Measurements from ENCODE around the gene SNAPIN.

The SNAPIN gene

DNA sequence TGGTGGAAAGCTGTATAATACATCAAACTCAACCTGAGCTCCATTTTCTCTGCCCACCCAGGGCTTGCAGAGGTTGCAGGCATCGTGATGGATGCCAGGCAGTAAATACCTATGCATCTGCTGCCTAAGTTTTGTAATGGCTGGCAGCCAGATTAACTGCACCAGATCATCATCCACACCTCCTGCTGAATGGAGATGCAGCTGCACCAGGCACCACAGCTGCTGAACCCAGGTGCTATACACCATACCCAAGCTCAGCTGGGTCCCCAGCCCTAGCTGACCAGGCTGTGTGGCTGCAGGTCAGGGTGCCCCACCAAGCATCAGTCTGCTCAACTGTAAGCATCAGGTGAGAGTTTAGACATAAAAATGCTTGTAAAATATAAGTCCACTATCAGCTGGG, 6.7 kb upstream of the SNAPIN start:
- TF ChIP-seq HDGF (IDR thresholded peaks at IDR 0.05; ENCODE audit: borderline replicate concordance), result no peak
- no peak for DNase-seq (ENCODE audit: extremely low spot score)
- ChIA-PET CTCF (interaction anchor here (1.2 kb wide), 1 partner anchor 15 kb away, joined by 5 read pairs; no protein-coding TSS in a partner anchor), POLR2A (interaction anchor here (1.1 to 2.9 kb wide), 4 partner anchors 8 to 326 kb away, joined by 3 to 21 read pairs (median 4); partner anchors contain the start of genes CHTOP, JTB and S100A13)

DNA sequence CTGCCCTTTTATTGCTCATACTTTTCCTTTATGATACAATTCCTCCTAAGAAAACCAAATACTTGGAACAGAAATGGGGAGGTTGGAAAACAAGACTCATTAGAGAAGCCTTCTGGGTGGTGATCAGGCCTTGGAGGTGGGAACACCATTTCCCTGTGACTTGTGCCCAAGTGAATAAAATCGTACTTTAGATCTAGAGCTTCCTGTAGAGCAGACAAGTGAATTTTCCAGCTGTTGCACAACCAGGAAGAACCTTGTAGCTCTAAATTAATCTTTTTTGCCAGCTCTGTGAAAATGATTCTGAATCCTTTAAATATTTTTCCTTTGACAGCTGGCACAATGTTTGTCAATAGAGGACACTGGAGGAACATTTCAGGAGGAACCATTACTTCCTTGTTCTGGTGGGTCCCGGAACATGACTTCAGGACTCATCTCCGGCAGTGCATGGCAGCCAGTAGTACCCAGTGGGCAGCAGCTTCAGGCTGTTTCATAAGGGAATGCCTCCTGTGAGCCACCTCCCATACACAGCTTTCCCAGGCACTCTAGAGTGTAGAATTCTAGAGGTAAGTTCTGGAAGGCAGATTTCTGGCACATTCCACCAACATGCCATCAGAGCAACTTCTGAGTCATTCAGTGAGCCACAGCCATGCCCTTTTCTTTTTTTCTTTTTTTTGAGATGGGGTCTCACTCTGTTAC, 5.5 kb upstream of the SNAPIN start:
- no peak for TF ChIP-seq TARDBP (IDR thresholded peaks at IDR 0.05)
- no peak for TF ChIP-seq FOXA1 (IDR thresholded peaks at IDR 0.05)
- no peak for TF ChIP-seq FOXM1 (IDR thresholded peaks at IDR 0.05; ENCODE audit: borderline replicate concordance)
- TF ChIP-seq NFRKB (IDR thresholded peaks at IDR 0.05), result no peak
- CTCF ChIA-PET, result interaction anchor here (0.8 kb wide), 1 partner anchor 110 kb away, joined by 3 read pairs; no protein-coding TSS in a partner anchor
- no peak for DNase-seq (ENCODE audit: extremely low spot score)
- POLR2A ChIA-PET, result interaction anchor here (0.7 to 2.9 kb wide), 6 partner anchors 9 to 310 kb away, joined by 3 to 21 read pairs (median 3); partner anchors contain the start of genes CHTOP, INTS3, S100A1 and SLC39A1

DNA sequence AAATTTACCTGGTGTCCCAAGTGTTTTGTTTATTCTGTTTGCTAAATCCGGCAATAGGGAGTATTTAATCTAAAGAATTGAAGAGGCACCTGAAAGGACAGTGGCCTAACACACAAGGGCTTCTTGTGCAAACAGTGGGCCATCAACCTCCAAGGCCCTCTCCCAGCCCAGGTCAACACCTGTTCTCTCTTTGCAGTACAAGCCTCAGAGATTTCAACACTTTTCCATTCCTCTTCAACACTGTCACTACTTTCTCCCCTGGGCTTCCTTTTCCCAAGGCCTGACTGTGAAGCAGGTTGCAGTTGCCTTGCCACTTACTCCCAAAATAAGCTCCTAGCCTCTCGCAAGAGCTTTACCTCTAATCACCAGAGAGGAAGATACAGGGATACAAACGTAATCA, 3.2 kb upstream of the SNAPIN start:
- ChIA-PET POLR2A (interaction anchor here (1.3 to 2.4 kb wide), 2 partner anchors 9 to 21 kb away, joined by 5 to 13 read pairs; partner anchors contain the start of gene CHTOP), CTCF (no interaction called here)
- TF ChIP-seq ARNT (IDR thresholded peaks at IDR 0.05) (no peak), FOXM1 (IDR thresholded peaks at IDR 0.05; ENCODE audit: borderline replicate concordance) (no peak), SP1 (IDR thresholded peaks at IDR 0.05) (no peak), FOXA1 (IDR thresholded peaks at IDR 0.05) (no peak), ZNF384 (IDR thresholded peaks at IDR 0.05) (no peak), CTBP1 (IDR thresholded peaks at IDR 0.05; ENCODE audit: borderline replicate concordance) (no peak), TARDBP (IDR thresholded peaks at IDR 0.05) (no peak)
- no peak for DNase-seq (ENCODE audit: extremely low spot score)

DNA sequence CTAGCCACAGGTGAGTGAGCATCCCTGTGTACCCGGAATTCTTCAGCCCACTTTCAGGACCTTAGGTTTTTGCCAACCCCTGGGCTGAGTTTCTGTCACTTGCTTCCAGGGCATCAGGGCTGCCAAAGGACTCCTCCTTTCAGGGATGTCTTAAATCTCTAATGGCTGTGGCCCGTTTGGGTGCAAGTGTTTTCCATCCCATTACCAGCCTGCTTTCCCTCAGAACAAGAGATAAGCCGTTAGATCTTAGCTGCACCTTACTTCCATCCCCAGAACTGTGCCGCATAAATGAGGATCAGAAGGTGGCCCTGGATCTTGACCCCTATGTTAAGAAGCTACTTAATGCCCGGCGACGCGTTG, 652 bp downstream of the SNAPIN start:
- ChIA-PET POLR2A (interaction anchor here (0.7 to 4.1 kb wide), 8 partner anchors 9 to 331 kb away, joined by 3 to 41 read pairs (median 4); partner anchors contain the start of genes CHTOP, ILF2 and S100A13), CTCF (interaction anchor here (1.3 kb wide), 1 partner anchor 149 kb away, joined by 5 read pairs; no protein-coding TSS in a partner anchor)
- DNase-seq (ENCODE audit: extremely low spot score), result no peak

GRCh38 chr1:153659656-153660055, 1.2 kb downstream of the SNAPIN start:
- TF ChIP-seq L3MBTL2 (conservative IDR thresholded peaks at IDR 0.05), result no peak
- no peak for TF ChIP-seq SP1 (IDR thresholded peaks at IDR 0.05)
- no peak for TF ChIP-seq BHLHE40 (IDR thresholded peaks at IDR 0.05; ENCODE audit: borderline replicate concordance)
- TF ChIP-seq CTBP1 (IDR thresholded peaks at IDR 0.05; ENCODE audit: borderline replicate concordance), result no peak
- TF ChIP-seq, protein P1, sequence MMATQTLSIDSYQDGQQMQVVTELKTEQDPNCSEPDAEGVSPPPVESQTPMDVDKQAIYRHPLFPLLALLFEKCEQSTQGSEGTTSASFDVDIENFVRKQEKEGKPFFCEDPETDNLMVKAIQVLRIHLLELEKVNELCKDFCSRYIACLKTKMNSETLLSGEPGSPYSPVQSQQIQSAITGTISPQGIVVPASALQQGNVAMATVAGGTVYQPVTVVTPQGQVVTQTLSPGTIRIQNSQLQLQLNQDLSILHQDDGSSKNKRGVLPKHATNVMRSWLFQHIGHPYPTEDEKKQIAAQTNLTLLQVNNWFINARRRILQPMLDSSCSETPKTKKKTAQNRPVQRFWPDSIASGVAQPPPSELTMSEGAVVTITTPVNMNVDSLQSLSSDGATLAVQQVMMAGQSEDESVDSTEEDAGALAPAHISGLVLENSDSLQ (IDR thresholded peaks at IDR 0.05), result no peak
- no peak for TF ChIP-seq HDGF (IDR thresholded peaks at IDR 0.05; ENCODE audit: borderline replicate concordance)
- ChIA-PET CTCF (interaction anchor here (1.3 kb wide), 1 partner anchor 149 kb away, joined by 5 read pairs; no protein-coding TSS in a partner anchor), POLR2A (interaction anchor here (0.7 to 4.1 kb wide), 8 partner anchors 8 to 331 kb away, joined by 3 to 41 read pairs (median 4); partner anchors contain the start of genes CHTOP, ILF2 and S100A13)
- DNase-seq (ENCODE audit: extremely low spot score), result no peak

More for the DNA sequence above, 652 bp downstream of the SNAPIN start:
- TF ChIP-seq FOXK2 (IDR thresholded peaks at IDR 0.05) (no peak), HDGF (IDR thresholded peaks at IDR 0.05; ENCODE audit: borderline replicate concordance) (no peak), TARDBP (IDR thresholded peaks at IDR 0.05) (no peak), CTBP1 (IDR thresholded peaks at IDR 0.05; ENCODE audit: borderline replicate concordance) (no peak), ARNT (IDR thresholded peaks at IDR 0.05) (no peak), NFRKB (IDR thresholded peaks at IDR 0.05) (no peak), FOXM1 (IDR thresholded peaks at IDR 0.05; ENCODE audit: borderline replicate concordance) (no peak), ZNF384 (IDR thresholded peaks at IDR 0.05) (no peak), LEF1 (IDR thresholded peaks at IDR 0.05; ENCODE audit: borderline replicate concordance) (no peak), ELF4 (IDR thresholded peaks at IDR 0.05) (no peak), SP1 (IDR thresholded peaks at IDR 0.05) (no peak), FOXA1 (IDR thresholded peaks at IDR 0.05) (no peak), BHLHE40 (IDR thresholded peaks at IDR 0.05; ENCODE audit: borderline replicate concordance) (no peak), L3MBTL2 (conservative IDR thresholded peaks at IDR 0.05) (no peak), SUZ12 (IDR thresholded peaks at IDR 0.05) (no peak)
- TF ChIP-seq, protein P1 (IDR thresholded peaks at IDR 0.05), result no peak

GRCh38 chr1:153661111-153661708, 2.7 kb downstream of the SNAPIN start:
- POLR2A ChIA-PET, result interaction anchor here (0.7 to 4.1 kb wide), 2 partner anchors 27 to 84 kb away, joined by 3 to 41 read pairs; partner anchors contain the start of gene CHTOP
- DNase-seq (ENCODE audit: extremely low spot score), result no peak
- CTCF ChIA-PET, result interaction anchor here (1.2 kb wide), 1 partner anchor 10 kb away, joined by 4 read pairs; the partner anchor contains the start of gene ILF2
- TF ChIP-seq BHLHE40 (IDR thresholded peaks at IDR 0.05; ENCODE audit: borderline replicate concordance), result no peak
- TF ChIP-seq HDGF (IDR thresholded peaks at IDR 0.05; ENCODE audit: borderline replicate concordance), result no peak
- TF ChIP-seq TARDBP (IDR thresholded peaks at IDR 0.05), result no peak
- TF ChIP-seq, protein P1 (IDR thresholded peaks at IDR 0.05), result no peak
- no peak for TF ChIP-seq SUZ12 (IDR thresholded peaks at IDR 0.05)
- TF ChIP-seq SP1 (IDR thresholded peaks at IDR 0.05), result no peak
- no peak for TF ChIP-seq L3MBTL2 (conservative IDR thresholded peaks at IDR 0.05)
- TF ChIP-seq FOXM1 (IDR thresholded peaks at IDR 0.05; ENCODE audit: borderline replicate concordance), result no peak
- no peak for TF ChIP-seq ARNT (IDR thresholded peaks at IDR 0.05)

All from HEK293T (cell line).